Measurements from ENCODE around the gene TNRC6C. TPM values are rescaled to one million over a fixed set of nuclear protein-coding genes. Genes with fewer than 3 reads are reported as not detected.
A peak's percentile ranks its signal among the peaks of the same experiment; 100 is the strongest.

Gene TNRC6C
- total and polyA plus RNA-seq, 2 of the 13 experiments (the other 11 are each of a cell fraction or from before 2014, with no cell fraction given): 0.66 to 4.9 TPM

GRCh38 chr17:78154903-78155811 is 196.7 kb downstream of the TNRC6C start:
- no peaks in the 10 kb centered on the region for H3K36me3 ChIP-seq (replicated peaks in 1 of 2; ENCODE audit: control insufficient read depth in 1 of 2, insufficient read depth in 2 of 2, low read length in 2 of 2)
- H3K79me2 ChIP-seq (ENCODE audit: insufficient read depth, low read length): no peaks in the 10 kb centered on the region
- intact Hi-C loops (cut with micrococcal nuclease; ENCODE audit: unreplicated experiment): no loop called here
- WGBS (ENCODE audit: low lambda C conversion rate): 60% methylated on average over 9 of the region's 11 CpGs
- no peaks in the 10 kb centered on the region for H4K20me1 ChIP-seq (ENCODE audit: insufficient read depth, low read length)
- no peak for FAIRE-seq
- no TSS peak for BruUV-seq (replicated peaks)
- no peaks in the 10 kb centered on the region; a peak in 1 of 5 replicates for H3K27me3 ChIP-seq (ENCODE audit: control insufficient read depth in 1 of 2, insufficient read depth in 2 of 2, low read length in 2 of 2)
- peak; percentile 69 to 80 for TF ChIP-seq MAFK (conservative IDR thresholded peaks at IDR 0.05 in 1 of 2, IDR thresholded peaks at IDR 0.05 in 1 of 2; ENCODE audit: low read length in 2 of 2)
- TF ChIP-seq CREB1 (IDR thresholded peaks at IDR 0.05): 0 out of 2 replicates have a peak, but pooled peaks have one; percentile 4
- no peak for TF ChIP-seq CREB1 (CRISPR knock-in tag; IDR thresholded peaks at IDR 0.05)
- TF ChIP-seq ATF7 (IDR thresholded peaks at IDR 0.05): 0 out of 2 replicates have a peak, but pooled peaks have one; percentile 41
- TF ChIP-seq ATF7 (CRISPR knock-in tag; IDR thresholded peaks at IDR 0.05): no peak
- TF ChIP-seq STAT5B (CRISPR knock-in tag; IDR thresholded peaks at IDR 0.05): no peak
- TF ChIP-seq MAFF (IDR thresholded peaks at IDR 0.05; ENCODE audit: low read depth, low read length): peak; percentile 65
- ChIA-PET POLR2A (interaction anchor here (0.7 kb wide), 1 partner anchor 28 kb away, joined by 4 read pairs; no protein-coding TSS in a partner anchor), CTCF (ENCODE audit: low intra/inter-chr PET ratio, low total read pairs) (no interaction called here)
- H3K4me1 ChIP-seq (ENCODE audit: insufficient read depth, low read length): peaks cover 40% of the 10 kb centered on the region
- H3K9ac ChIP-seq (ENCODE audit: insufficient read depth, low read depth, low read length): no peak overlapping the region
- no peak overlapping the region for H2AFZ ChIP-seq (ENCODE audit: low read length)
- H3K27ac ChIP-seq (ENCODE audit: extremely low read length, insufficient read depth, low read length): no peak overlapping the region
- in situ Hi-C loops (cut with HindIII; ENCODE audit: extremely low pct_ligation_motif_present, low pct_unique_long_range_greater_than_20kb): no loop called here
- no peak for DNase-seq (ENCODE audit: low spot score)
- H3K4me3 ChIP-seq (replicated peaks in 1 of 3; ENCODE audit: insufficient read depth in 1 of 3, low read depth in 2 of 3, low read length in 3 of 3): no peak overlapping the region
- ATAC-seq: no peak
- H3K9me3 ChIP-seq (ENCODE audit: low read length): no peaks in the 10 kb centered on the region
- H3K4me2 ChIP-seq (ENCODE audit: low read depth, low read length): no peak overlapping the region

Small RNAs within 50 kb of the gene (small RNA-seq; reads per million reads assigned to genes)
- gene RNU1-80P (ENCODE audit: insufficient read depth in 2 of 3, insufficient read length in 3 of 3, low read depth in 2 of 3, low replicate concordance in 1 of 3) (0.41 to 7.7 (median 0.65) reads per million in 3 experiments), gene RNU6-625P (ENCODE audit: insufficient read depth in 2 of 3, insufficient read length in 3 of 3, low read depth in 2 of 3, low replicate concordance in 1 of 3) (0 reads per million in 3 experiments)

Other genes with a start within 250 kb of the TNRC6C start
- 20.4 and 48.4 TPM in 2 replicates for gene TMC6, start 170.1 kb downstream of the TNRC6C start, total RNA-seq (2016; rRNA removed; fragmentation: Illumina TruSeq; extraction: Trizol)
- 99.1 and 118 TPM in 2 replicates for gene TMC6, start 170.1 kb downstream of the TNRC6C start, polyA plus RNA-seq (2011; rRNA removed)
- 0.08 and 0.53 TPM in 2 replicates for gene TMC8, start 172.1 kb downstream of the TNRC6C start, total RNA-seq (2016; rRNA removed; fragmentation: Illumina TruSeq; extraction: Trizol)
- gene TMC8, start 172.1 kb downstream of the TNRC6C start, polyA plus RNA-seq (2011; rRNA removed): 7.8 and 11.1 TPM in 2 replicates
- 0.22 and 1.7 TPM in 2 replicates for gene C17orf99, start 187.7 kb downstream of the TNRC6C start, total RNA-seq (2016; rRNA removed; fragmentation: Illumina TruSeq; extraction: Trizol)
- gene C17orf99, start 187.7 kb downstream of the TNRC6C start, polyA plus RNA-seq (2011; rRNA removed): 1.9 and 2.8 TPM in 2 replicates
- 28.7 and 46.7 TPM in 2 replicates for gene SYNGR2, start 209.9 kb downstream of the TNRC6C start, total RNA-seq (2016; rRNA removed; fragmentation: Illumina TruSeq; extraction: Trizol)
- 170 and 192 TPM in 2 replicates for gene SYNGR2, start 209.9 kb downstream of the TNRC6C start, polyA plus RNA-seq (2011; rRNA removed)
- gene TK1, start 228.3 kb downstream of the TNRC6C start, total RNA-seq (2016; rRNA removed; fragmentation: Illumina TruSeq; extraction: Trizol): 96.0 and 114 TPM in 2 replicates
- 33.2 and 45.0 TPM in 2 replicates for gene TK1, start 228.3 kb downstream of the TNRC6C start, polyA plus RNA-seq (2011; rRNA removed)
- 270 and 327 TPM in 2 replicates for gene AFMID, start 228.7 kb downstream of the TNRC6C start, total RNA-seq (2016; rRNA removed; fragmentation: Illumina TruSeq; extraction: Trizol)
- 249 and 317 TPM in 2 replicates for gene AFMID, start 228.7 kb downstream of the TNRC6C start, polyA plus RNA-seq (2011; rRNA removed)